GM19455 (cell line): Measurements from ENCODE around the gene ANO7.

ENCODE experiments used
- ATAC-seq: cut with Tn5 transposase; IDR thresholded peaks from one replicate; pipeline ENCODE4 v1.9.1; 2021; ENCODE audit not compliant: unreplicated experiment

The ANO7 gene

DNA sequence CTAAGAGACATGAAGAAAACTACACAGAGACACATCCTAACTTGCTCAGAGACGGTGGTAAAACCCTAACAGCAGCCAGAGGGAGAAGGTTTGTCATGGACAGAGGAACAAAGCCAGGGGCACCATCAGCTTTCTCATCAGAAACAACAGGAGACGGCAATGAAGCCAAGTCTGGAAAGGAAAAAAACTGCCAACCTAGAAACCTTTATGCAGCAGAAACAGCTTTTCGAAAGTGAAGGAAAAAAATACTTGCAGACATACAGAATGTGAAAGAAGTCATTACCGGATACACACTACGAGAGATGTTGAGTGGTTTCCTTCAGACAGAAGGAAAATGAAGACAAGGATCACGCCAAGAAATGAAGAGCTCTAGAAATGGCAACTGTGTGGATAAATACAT, 55.9 kb downstream of the ANO7 start:
- ATAC-seq = no peak

GRCh38 chr2:241248289-241248688, 59.8 kb downstream of the ANO7 start:
- ATAC-seq = no peak

DNA sequence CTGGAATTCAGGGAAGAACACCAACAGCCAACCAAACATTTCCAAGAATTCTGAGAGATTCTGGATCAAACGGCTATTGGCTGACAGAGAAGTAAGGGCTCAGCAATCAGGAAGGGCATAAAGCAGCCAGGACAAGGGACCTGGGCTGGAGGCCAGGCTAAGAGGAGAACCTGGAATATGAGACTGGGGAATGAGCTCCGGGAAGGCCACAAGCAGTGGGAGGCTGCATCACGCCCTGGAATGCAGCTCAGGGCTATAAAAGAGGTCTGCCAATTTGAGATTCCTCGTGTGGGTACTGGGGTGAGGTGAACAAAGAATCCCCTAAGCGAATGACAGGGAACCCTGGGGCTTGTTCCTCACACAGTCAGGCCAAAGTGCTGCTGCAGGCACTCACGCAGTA, 60.4 kb downstream of the ANO7 start:
- no peak for ATAC-seq

- ATAC-seq = no peak
Observed at GRCh38 chr2:241249654-241250053, 61.2 kb downstream of the ANO7 start.

DNA sequence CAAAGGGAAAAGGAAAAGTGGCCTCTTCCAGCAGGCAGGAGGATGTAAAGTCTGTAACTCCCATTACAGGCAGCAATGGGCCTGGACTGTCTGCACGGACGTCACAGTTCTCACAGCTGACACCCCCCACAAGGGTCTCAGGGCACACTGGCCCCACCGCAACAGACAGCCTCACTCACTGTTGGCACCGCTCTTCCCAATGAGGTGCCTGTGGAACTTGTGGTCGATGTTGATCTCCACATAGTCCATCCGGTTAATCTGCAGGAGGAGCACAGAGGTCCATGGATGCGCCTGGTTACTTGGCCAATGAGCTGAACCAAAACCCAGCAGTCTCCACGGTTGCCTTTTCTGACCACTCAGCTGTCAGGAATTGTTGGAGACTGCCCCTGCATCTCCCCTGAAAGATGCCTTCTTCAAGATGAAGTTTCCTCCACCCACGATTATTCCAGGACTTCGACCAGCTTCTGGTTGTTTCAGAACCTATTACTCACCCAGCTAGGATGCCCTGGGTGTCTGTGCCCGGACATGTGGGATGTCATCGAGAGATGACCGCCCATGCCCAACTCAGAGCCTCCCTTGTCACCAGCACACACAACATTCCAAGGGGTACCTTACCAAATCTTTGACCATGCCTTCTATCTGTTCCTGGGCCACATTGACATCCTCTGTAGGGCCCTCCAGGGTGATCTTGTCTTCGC, 64.5 kb downstream of the ANO7 start:
- ATAC-seq = no peak

GRCh38 chr2:241254904-241255351, 66.5 kb downstream of the ANO7 start:
- ATAC-seq = no peak

GRCh38 chr2:241255542-241256167, 67.2 kb downstream of the ANO7 start:
- no peak for ATAC-seq

GRCh38 chr2:241256168-241256545, 67.7 kb downstream of the ANO7 start:
- ATAC-seq = no peak

DNA sequence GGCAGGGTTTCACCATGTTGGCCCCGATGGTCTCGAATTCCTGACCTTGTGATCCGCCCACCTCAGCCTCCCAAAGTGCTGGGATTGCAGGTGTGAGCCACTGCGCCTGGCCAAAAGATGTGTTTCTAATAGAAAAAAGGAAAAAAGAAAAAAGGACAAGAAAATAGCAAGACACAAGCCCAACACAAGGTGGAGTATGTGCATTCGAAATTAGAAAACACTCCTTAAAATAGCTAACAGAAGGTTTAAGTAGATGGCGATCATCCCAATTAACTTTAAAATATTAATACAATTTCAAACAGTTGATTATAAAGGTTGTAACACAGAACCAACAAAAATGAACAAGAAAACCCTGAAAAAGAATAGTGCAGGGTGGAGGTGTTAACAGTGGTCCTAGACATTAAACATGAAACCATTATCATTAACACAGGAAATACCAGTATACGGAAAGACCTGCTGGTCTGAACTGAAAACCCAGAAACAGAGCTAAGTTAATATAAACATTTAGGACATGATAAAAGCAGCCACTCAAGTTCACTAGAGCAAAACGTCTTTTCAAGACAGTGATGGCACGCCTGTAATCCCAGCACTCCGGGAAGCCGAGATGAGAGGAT, 69.0 kb downstream of the ANO7 start:
- ATAC-seq = no peak

DNA sequence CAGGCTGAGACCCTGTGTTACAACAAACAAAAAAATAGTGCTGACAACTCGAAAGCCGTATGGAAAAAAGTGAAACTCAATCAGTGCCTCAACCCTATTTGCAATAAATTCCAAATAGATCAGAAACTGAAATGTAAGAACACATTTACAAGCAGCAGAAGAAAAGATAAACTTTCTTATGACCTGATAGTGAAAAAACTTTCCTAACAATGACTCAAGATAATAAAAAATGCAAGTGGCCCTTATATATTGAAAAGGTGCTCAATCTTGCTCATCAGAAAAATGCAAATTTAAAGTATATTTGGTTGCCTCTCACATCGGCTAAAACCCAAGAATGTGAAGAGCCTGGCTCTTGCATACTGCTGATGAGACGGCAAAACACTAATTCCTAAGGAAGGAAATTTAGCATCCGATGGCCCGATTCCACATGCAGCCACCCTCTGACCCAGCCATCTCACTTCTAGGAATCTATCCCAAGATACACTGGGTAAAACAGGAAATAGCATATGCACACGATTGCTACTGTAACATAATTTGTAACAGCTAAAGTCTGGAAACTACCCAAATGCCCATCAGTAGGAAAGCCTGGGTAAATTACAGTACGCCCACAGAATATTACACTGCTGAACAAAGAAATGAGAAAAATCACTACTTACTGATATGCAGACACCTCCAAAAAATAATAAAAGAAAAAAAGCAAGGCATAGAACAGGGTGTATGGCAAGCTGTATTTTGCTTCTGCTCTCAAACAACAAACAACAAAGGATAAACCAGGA, 70.2 kb downstream of the ANO7 start:
- ATAC-seq = no peak

DNA sequence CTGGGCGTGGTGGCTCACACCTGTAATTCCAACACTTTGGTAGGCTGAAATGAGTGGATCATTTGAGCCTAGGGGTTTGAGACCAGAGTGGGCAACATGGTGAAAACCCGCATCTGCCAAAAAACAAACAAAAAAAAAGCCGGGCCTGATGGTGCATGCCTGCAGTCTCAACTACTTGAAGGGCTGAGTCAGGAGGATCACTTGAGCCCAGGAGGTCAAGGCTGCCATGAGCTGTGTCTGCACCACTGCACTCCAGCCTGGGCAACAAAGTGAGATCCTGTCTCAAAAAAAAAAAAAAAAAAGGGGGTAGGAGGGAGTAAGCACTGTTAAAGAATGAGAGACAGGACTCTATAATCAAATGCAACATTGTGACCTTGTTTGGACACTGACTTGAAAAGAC, 72.4 kb downstream of the ANO7 start:
- ATAC-seq = no peak

- ATAC-seq = no peak
Observed at GRCh38 chr2:241261628-241262027, 73.2 kb downstream of the ANO7 start.

GRCh38 chr2:241263061-241263460, 74.6 kb downstream of the ANO7 start:
- ATAC-seq = no peak

GRCh38 chr2:241265506-241265905, 77.0 kb downstream of the ANO7 start:
- no peak for ATAC-seq

DNA sequence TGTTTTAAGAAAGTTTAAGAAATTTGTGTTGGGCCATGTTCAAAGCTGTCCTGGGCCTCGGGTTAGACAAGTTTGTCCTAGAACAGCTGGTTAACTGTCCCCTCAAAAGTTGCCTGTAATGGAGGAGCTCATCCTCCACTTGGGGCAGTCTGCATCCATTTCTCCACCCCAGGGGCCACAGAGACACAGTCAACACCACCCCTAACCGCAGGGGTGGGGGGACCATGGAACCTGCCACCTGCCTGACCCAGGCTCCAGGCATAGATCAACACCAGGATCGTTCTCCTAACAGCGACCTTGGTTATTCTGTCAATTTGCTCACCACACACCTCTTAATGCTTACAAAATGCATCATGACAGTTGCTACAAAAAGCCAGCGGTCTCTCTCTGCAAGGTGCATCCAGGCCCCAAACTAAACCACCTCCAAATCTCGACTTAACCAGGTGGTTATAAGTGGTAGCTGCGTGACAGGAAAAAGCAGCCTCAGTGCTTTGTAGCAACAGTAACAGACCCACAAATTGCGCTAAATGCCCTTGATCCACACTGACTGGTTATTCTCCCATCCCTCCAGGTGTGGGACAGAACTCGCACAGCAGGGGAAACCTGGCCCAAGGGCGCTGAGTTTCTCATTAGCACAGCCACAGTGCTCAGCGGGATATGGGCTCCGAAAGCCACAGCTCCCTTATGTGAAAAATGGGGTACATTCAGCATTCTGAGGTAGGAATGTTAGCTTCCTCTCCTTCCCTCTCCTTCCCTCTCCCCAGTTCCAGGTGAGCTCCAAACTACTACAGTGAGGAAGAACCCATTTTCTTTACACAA, 79.0 kb downstream of the ANO7 start:
- ATAC-seq = no peak

- no peak for ATAC-seq
Observed at GRCh38 chr2:241268306-241268705, 79.8 kb downstream of the ANO7 start.

DNA sequence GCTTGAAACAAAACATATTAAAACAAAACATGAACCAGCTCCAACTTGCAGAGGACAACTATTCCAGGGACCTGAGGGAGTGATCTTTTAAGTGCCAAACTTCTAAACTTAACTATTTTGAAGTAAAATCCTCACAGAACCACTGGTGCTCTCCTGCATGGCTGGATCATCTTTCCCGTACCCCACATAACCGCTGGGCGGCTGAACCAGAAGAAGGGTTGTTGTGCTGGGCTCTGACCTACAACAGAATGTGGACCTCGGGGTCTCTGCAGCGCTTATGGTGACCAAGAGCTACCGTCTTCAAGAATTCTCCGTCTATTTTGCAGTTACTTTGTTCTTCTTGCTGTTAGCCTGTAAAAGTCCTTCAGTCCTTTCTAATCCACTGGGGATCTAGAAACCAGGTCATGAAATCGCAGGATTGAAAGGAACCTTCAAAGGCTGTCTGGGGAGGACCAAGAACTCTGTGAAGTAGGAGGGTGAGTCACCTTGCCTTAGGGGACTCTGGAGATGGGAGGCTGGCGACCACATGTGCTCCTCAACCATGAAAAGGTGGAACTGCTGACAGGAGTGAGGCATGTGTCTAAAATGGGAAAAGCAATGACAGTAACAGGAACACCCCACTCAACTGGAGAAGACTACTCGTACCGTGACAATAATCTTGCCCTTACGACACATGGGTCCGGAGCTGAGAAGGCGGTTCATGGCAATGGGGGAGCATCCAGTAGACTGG, 80.4 kb downstream of the ANO7 start:
- no peak for ATAC-seq

GRCh38 chr2:241269707-241270520, 81.4 kb downstream of the ANO7 start:
- no peak for ATAC-seq

- no peak for ATAC-seq
Observed at GRCh38 chr2:241270531-241270930, 82.1 kb downstream of the ANO7 start.
